ENCODE results near the gene PVRIG.
"Not testable (repeated sequence)": the region's sequence is repeated elsewhere in the genome, so short reads cannot be mapped to it uniquely, and the experiment has no call there.

Gene PVRIG

DNA sequence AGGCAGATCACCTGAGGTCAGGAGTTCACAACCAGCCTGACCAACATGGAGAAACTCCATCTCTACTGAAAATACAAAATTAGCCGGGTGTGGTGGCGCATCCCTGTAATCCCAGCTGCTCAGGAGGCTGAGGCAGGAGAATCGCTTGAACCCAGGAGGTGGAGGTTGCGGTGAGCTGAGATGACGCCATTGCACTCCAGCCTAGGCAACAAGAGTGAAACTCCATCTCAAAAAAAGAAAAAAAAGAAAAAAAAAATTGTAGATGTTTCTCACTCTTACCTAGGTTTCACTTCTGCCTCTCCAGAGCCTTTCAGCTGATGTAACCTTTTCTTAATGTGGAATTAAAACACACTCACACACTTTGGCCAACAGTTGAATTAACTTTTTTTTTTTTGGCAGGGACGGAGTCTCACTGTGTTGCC lies 23.8 kb upstream of the PVRIG start:
- DNase-seq, result not testable (repeated sequence)

DNA sequence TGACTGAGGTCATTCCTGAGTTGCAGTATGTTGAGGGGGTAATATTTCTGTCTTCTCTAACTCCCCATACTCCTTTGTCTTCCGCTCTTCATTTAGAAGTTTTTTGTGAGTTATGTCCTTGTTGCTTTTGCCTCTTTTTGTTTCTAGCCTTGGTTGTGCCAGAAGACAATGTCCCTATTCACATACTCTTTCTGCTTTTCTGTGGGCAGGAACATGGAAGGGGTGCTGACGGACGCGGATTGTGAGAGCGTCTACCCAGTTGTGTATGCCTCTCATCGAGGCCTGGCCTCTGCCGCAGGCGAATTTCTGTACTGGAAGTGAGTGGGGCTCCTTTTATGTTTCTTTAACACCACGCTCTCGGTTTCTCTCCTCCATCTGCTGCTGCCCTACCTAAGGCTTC lies 21.5 kb upstream of the PVRIG start:
- no peak for DNase-seq

DNA sequence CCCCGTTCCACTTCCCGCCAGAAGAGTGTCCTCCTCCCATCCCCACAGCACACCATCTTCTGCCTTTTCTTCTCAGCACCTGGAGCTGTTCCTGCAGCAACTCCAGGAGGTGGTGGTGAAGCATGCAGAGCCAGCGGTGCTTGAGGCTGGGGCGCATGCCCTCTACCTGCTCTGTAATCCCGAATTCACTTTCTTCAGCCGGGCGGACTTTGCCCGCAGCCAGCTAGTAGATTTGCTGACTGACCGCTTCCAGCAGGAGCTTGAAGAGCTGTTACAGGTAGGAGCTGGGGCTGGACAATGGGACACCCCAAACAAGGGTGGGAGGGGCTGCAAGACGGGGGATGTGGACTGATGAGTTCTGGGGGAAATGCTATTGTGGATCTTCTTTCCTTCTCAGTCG lies 19.1 kb upstream of the PVRIG start:
- DNase-seq, result no peak

- DNase-seq, result no peak
These were observed 15.3 kb upstream of the PVRIG start for GRCh38 chr7:100204454-100204853.

- DNase-seq, result no peak
These were observed 10.8 kb upstream of the PVRIG start for GRCh38 chr7:100208911-100209408.

DNA sequence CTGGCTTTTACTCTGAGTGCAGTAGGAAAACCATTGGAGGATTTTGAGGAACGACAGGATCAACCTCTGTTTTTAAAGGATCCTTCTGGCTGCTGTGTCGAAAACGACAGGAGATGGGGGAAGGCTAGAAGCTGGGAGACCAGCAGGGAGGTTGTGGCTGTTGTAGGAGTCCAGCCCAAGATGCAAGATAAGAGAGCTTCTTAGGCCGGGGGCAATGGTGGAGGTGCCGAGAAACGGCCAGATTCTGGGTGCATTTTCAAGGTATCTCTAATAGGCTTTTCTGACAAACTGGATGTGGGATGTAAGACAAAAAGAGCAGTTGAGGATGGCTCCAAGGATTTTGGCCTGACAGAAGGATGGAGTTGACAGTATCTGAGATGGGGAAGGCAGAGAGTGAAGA lies 10.3 kb upstream of the PVRIG start:
- no peak for DNase-seq

- no peak for DNase-seq
These were observed 8.9 kb upstream of the PVRIG start for GRCh38 chr7:100210805-100211204.

- no peak for DNase-seq
These were observed 8.4 kb upstream of the PVRIG start for GRCh38 chr7:100211342-100211780.

DNA sequence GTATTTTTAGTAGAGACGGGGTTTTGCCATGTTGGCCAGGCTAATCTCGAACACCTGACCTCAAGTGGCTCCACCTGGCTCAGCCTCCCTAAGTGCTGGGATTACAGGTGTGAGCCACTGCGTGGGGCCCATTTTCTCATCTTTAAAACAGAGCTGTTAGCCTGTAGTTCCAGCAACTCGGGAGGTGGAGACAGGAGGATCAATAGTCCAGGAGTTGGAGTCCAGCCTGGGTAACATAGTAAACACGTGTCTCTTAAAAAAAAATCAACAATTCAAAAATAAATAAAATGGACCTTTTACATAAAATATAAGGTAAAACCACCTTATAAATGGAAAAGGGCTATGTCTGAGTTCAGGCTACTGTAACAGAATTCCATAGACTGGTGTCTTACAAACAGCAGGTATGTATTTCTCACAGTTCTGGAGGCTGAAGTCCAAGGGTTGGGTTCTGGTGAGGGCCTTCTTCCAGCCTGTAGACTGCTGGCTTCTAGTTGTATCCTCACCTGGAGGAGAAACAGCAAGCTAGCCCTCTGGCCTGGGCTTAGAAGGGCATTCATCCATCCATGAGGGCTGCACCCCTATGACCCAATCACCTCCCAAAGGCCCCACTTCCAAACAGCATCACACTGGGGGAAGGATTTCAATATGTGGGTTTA lies 7.0 kb upstream of the PVRIG start:
- DNase-seq, result no peak

DNA sequence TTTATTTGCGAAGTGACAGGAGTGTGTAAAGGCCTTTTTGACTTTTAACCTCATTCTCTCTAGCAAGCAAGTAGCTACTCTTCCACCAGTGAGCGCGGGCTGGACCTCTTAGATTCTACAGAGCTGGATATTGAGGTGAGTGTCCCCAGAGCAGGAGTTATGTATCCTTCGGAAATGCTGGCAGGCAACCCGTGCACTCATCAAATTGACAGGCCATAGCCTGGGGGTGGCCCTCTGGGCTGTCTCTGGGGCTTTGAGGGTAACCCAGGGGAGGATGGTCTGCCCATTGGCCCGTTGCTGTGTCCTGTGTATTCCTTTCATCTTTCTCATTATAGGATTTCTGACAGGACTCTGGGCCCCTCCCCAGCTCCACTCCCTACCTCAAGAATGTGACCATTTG lies 6.1 kb upstream of the PVRIG start:
- no peak for DNase-seq

DNA sequence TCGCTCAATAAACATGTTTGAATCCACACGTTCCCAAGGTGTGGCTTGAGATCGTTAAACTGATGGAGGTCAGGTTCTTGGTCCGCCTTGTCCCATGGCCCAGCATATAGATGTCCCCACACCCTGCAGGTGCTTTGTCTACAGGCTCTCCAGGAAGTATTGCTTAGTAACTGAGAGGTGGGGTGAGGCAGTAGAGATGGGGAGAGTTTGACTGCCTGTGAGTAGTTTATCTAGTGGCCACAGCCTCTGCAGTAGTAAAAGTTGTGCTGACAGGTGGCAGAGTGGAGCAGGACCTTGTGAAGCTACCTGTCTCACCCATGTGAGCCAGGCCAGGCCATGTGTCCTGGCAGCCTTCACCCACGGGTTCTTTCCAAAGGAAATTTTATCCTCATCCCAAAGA lies 5.4 kb upstream of the PVRIG start:
- not testable (repeated sequence) for DNase-seq

DNA sequence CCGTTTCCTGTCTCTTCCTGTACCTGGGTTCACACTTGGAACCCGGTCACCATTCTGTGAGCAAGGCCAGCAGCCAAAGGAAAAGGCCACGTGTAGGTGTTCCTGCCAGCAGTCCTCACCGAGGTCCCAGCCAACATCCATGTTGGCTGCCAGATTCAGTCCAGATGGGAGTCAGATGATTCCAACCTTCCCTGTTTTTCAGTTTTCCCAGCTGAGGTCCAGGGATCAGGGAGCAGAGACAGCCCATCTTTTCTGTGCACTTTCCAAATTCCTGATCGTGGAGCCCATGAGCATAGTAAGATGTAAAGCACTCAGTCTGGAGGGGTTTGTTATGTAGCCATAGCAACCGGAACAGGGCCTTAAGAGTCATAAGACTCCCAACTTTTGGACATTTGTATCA lies 3.9 kb upstream of the PVRIG start:
- no peak for DNase-seq

GRCh38 chr7:100217934-100218333 lies 1.8 kb upstream of the PVRIG start:
- not testable (repeated sequence) for DNase-seq

DNA sequence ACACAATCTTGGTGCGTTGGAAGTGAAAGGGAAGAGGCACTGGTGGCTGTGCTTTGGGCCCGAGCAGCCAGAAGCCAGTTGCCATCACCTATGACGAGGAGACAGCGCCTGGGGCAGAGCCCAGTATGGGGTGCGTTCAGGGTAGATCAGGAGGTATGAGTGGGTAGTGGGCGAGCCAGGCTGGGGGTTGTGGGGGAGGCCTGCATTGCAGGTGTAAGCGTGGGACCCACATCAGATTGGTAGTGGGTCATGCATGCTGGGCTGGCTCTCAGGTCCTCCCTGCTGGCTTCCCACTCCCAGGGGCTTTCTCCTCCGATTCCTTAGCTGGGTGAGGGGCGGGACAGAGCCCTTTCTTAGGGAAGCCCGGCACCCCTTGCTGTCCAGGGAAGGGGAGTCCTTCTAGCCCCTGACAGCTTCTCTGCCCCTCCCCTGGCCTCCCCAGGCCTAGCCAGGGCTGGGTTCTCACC lies 445 bp upstream of the PVRIG start:
- no peak for DNase-seq

- DNase-seq, result no peak
These were observed 959 bp downstream of the PVRIG start for GRCh38 chr7:100220586-100221230.

DNA sequence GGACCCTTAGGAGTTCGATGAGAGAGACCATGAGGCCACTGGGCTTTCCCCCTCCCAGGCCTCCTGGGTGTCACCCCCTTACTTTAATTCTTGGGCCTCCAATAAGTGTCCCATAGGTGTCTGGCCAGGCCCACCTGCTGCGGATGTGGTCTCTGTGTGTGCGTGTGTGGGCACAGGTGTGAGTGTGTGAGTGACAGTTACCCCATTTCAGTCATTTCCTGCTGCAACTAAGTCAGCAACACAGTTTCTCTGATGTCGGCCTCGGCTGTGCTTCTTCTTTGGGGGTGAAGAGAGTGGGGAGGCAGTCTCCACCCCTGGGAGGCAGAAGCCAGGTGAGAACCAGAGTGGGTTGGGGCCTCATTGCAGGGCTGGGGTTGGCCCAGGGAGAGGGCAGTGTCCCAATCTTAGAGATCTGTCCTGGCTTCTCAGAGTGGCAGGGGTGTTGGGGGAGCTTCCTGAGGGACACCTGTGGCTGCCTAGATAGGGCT lies 1.5 kb downstream of the PVRIG start:
- DNase-seq, result no peak

DNA sequence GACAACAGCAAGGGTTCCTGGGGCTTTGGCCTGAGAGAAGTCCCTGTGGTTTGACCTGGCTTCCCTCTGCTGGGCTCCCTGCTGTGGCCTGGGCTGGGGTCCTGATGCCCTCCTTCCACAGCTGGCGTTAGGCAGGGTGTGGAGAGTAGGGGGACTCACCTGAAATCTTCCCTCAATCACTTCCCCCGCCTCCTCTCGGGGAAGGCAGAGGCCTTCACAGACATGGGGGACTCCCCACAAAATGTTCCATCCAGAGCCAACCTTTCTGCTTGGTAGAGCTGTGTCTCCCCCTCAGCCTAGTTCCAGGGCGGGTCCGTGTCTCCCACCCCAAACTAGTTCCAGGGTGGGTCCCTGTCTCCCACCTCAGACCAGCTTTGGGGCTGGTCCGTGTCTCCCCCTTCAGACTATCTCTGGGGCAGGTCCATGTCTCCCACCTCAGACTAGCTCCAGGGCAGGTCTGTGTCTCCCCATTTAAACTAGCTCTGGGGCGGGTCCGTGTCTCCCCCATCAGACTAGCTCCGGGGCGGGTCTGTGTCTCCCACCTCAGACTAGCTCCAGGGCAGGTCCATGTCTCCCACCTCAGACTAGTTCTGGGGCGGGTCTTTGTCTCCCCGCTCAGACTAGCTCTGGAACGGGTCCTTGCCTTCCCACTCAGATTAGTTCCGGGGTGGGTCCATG lies 2.2 kb downstream of the PVRIG start:
- DNase-seq, result no peak

DNA sequence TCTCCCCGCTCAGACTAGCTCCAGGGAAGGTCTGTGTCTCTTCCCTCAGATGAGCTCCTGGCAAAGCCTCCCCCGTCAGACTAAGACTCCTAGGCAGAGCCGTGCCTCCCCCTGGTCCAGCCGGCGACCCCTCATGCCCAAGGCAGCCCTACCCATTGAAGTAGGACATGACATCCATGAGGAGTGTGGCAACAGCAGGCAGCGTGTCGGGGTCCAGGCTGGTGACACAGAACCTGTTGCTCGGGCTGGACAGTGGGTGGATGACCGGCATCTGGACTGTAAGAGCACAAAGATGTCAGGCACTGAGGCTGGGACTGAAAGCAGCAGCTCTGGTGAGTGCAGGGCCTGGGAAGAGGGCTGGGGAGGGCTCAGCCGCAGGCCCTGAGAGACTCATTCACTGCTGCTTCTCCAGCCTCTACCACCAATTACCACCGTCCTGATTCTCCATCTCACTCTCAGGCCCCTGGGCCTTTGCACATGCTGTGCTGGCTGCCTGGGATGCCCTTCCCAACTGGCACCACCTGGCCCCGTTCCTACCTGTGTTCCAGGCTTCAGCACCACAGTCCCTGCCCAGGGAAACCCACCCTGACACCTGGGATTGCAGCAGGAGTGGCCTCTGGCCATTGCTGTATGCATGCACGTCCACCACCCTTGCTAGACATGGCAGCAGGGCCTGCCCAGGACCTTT lies 2.8 kb downstream of the PVRIG start:
- no peak for DNase-seq

GRCh38 chr7:100223376-100223927 lies 3.7 kb downstream of the PVRIG start:
- DNase-seq, result not testable (repeated sequence)

DNA sequence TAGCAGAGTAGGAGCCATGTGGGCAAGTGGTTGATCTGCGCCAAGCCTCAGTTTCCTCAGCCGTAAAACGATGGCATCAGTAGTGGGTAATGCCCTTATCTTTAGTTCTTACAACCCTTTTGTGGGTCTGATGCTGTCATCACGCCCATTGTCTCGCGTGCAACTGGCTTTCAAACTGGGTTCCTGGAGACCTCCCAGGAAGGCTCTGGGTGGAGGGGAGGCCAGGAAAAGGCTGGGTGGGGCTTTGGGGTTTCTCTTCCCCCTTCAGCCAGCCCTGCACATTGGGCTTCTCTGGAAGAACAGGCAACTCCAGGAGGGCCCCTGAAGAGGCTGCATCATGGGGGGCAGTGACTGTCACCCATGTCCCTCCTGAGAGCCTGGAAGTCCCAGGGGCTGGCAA lies 5.1 kb downstream of the PVRIG start:
- DNase-seq, result not testable (repeated sequence)

DNA sequence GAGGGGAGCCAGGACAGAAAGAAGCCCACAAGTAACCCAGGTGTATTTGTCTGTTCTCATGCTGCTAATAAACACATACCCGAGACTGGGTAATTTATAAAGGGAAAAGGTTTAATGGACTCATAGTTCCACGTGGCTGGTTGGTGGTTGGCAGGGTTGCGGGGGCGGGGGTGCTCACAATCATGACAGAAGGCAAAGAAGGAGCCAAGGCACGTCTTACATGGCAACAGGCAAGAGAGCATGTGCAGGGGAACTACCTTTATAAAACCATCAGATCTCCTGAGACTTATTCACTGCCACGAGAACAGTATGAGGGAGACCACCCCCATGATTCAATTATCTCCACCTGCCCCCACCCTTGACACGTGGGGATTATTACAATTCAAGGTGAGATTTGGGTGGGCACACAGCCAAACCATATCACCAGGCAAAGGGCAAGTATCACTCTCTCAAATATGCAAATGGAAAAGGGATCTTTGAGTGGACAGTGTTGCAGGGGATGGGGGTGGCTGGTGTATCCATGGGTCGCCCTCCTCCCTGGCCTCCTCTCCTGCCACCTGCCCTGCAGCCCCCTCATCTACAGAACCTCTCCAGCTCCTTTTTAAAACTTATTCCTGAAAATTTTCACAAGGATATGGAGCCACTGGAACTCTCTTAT lies 15.0 kb downstream of the PVRIG start:
- DNase-seq, result not testable (repeated sequence)

- not testable (repeated sequence) for DNase-seq
These were observed 20.2 kb downstream of the PVRIG start for GRCh38 chr7:100239975-100240374.
